SK-N-SH (cell line): Measurements from ENCODE around the gene CEP170B. TPM values are rescaled to one million over a fixed set of nuclear protein-coding genes. Genes with fewer than 3 reads are reported as not detected.

Source experiments
- CTCF ChIA-PET: fragments of 300-600, 350-600 bp; formaldehyde crosslinking; extraction: SDS; loops from one replicate; lab custom pipeline; 2021; lab: Yijun Ruan, JAX
- POLR2A ChIA-PET: fragments of 350-600 bp; sonication (Branson Sonifier 250); formaldehyde crosslinking; extraction: SDS; loops from one replicate; lab custom pipeline; 2020; ENCODE audit warnings: antibody characterized with exemption, inconsistent platforms; lab: Yijun Ruan, JAX
- DNase-seq: peaks from one replicate; pipeline ENCODE4 v3.0.0; 2012
- H2AFZ ChIP-seq: fragments of 200-600 bp; sonication (generic); 2 replicates; pipeline ENCODE4 v1.8.1; 2016; ENCODE audit warnings: antibody characterized with exemption, mild to moderate bottlenecking, low read depth
- H3F3A ChIP-seq: fragments of 200-600 bp; sonication (generic); replicated peaks from 2 replicates; pipeline ENCODE3; 2016; ENCODE audit warnings: antibody characterized with exemption, mild to moderate bottlenecking; ENCODE audit not compliant: insufficient read depth
- H3K27ac ChIP-seq, 2 experiments: fragments of 200-500 bp in 1 of 2; fragments of 200-600 bp in 1 of 2; sonication (Bioruptor generic) in 1 of 2; sonication (generic), shearing (Covaris generic) in 1 of 2; 2 replicates each; pipeline versions ENCODE4 v1.5.1 to v1.6.1; 2014 to 2016; ENCODE audit warnings: low read depth in 2 of 2, inconsistent platforms in 1 of 2, low read length in 1 of 2, mild to moderate bottlenecking in 1 of 2, mixed read lengths in 1 of 2
- H3K27me3 ChIP-seq: fragments of 200-600 bp; sonication (generic), shearing (Covaris generic); 2 replicates; pipeline ENCODE4 v1.6.1; 2016; ENCODE audit warnings: mixed run types; ENCODE audit not compliant: insufficient read depth
- H3K36me3 ChIP-seq, 2 experiments: fragments of 200-500 bp in 1 of 2; fragments of 200-600 bp in 1 of 2; sonication (Bioruptor generic) in 1 of 2; sonication (generic) in 1 of 2; replicated peaks in 1 of 2; 2 replicates each; pipeline versions ENCODE3 to v1.5.1; 2014 to 2016; ENCODE audit warnings: low read length in 1 of 2, mild to moderate bottlenecking in 1 of 2; ENCODE audit not compliant: insufficient read depth in 2 of 2, control insufficient read depth in 1 of 2
- H3K4me1 ChIP-seq, 2 experiments: fragments of 200-500 bp in 1 of 2; fragments of 200-600 bp in 1 of 2; sonication (Bioruptor generic) in 1 of 2; sonication (generic), shearing (Covaris generic) in 1 of 2; 2 replicates each; pipeline versions ENCODE4 v1.5.1 to v1.6.1; 2014 to 2016; ENCODE audit warnings: low read depth in 1 of 2, low read length in 1 of 2, mixed run types in 1 of 2; ENCODE audit not compliant: insufficient read depth in 2 of 2, control insufficient read depth in 1 of 2
- H3K4me2 ChIP-seq: fragments of 200-600 bp; sonication (generic), shearing (Covaris generic); 2 replicates; pipeline ENCODE4 v1.6.1; 2017; ENCODE audit warnings: mixed run types
- H3K4me3 ChIP-seq, 2 experiments: fragments of 200-500 bp in 1 of 2; fragments of 200-600 bp in 1 of 2; sonication (Bioruptor generic) in 1 of 2; sonication (generic), shearing (Covaris generic) in 1 of 2; 2 replicates each; pipeline versions ENCODE4 v1.5.1 to v1.8.1; 2014 to 2016; ENCODE audit warnings: low read depth in 2 of 2, inconsistent platforms in 1 of 2, low read length in 1 of 2, mild to moderate bottlenecking in 1 of 2, mixed read lengths in 1 of 2, moderate library complexity in 1 of 2
- H3K79me2 ChIP-seq: fragments of 200-600 bp; sonication (generic); 2 replicates; pipeline ENCODE4 v1.8.1; 2017; ENCODE audit warnings: mild to moderate bottlenecking; ENCODE audit not compliant: insufficient read depth
- H3K9ac ChIP-seq: fragments of 200-600 bp; sonication (generic); 2 replicates; pipeline ENCODE4 v1.6.1; 2017; ENCODE audit warnings: mixed run types
- H3K9me2 ChIP-seq: fragments of 200-600 bp; sonication (generic); 2 replicates; pipeline ENCODE4 v1.6.1; 2017; ENCODE audit warnings: mixed run types
- H3K9me3 ChIP-seq: fragments of 200-600 bp; sonication (generic); 2 replicates; pipeline ENCODE4 v1.6.1; 2017; ENCODE audit warnings: mixed run types, mild to moderate bottlenecking, moderate library complexity
- H4K20me1 ChIP-seq: fragments of 200-600 bp; sonication (generic); 2 replicates; pipeline ENCODE4 v1.6.1; 2017; ENCODE audit warnings: mild to moderate bottlenecking, mixed run types; ENCODE audit not compliant: insufficient read depth
- ELF1 ChIP-seq: IDR thresholded peaks from 2 replicates; pipeline ENCODE4 v1.4.0; 2012
- EP300 ChIP-seq, 2 experiments: IDR thresholded peaks; 2 replicates each; pipeline versions ENCODE4 v1.4.0 to v1.6.1; 2012; ENCODE audit warnings: borderline replicate concordance in 1 of 2, low read depth in 1 of 2, low read length in 1 of 2
- FOXJ3 ChIP-seq: sonication (generic); formaldehyde crosslinking; IDR thresholded peaks from 2 replicates; pipeline ENCODE4 v1.5.1; 2020; ENCODE audit warnings: mild to moderate bottlenecking, missing genetic modification reagents
- GABPA ChIP-seq: IDR thresholded peaks from 2 replicates; pipeline ENCODE4 v1.4.0; 2012; ENCODE audit warnings: low read depth, mild to moderate bottlenecking
- GATA2 ChIP-seq: sonication (generic); formaldehyde crosslinking; IDR thresholded peaks from 2 replicates; pipeline ENCODE4 v1.5.0; 2020; ENCODE audit warnings: mild to moderate bottlenecking, missing genetic modification reagents
- JUND ChIP-seq: IDR thresholded peaks from 2 replicates; pipeline ENCODE4 v1.4.0; 2012
- MEF2A ChIP-seq: IDR thresholded peaks from 2 replicates; pipeline ENCODE4 v1.4.0; 2012; ENCODE audit warnings: low read depth, borderline replicate concordance
- MXI1 ChIP-seq: IDR thresholded peaks from 2 replicates; pipeline ENCODE4 v1.6.1; 2012; ENCODE audit warnings: mild to moderate bottlenecking, low read depth, low read length, improper control_type of control experiment
- POLR2AphosphoS5 ChIP-seq: IDR thresholded peaks from 2 replicates; pipeline ENCODE4 v1.6.1; 2012; ENCODE audit warnings: low read depth, low read length
- REST ChIP-seq: IDR thresholded peaks from 2 replicates; pipeline ENCODE4 v1.6.1; 2012; ENCODE audit warnings: mild to moderate bottlenecking, low read depth, low read length, moderate library complexity
- RFX5 ChIP-seq: IDR thresholded peaks from 2 replicates; pipeline ENCODE4 v1.6.1; 2012; ENCODE audit warnings: mild to moderate bottlenecking, improper control_type of control experiment, low read length
- SMC3 ChIP-seq: IDR thresholded peaks from 2 replicates; pipeline ENCODE4 v1.6.1; 2012; ENCODE audit warnings: low read depth, low read length, improper control_type of control experiment
- TEAD4 ChIP-seq: IDR thresholded peaks from 2 replicates; pipeline ENCODE4 v1.4.0; 2012; ENCODE audit warnings: mild to moderate bottlenecking, borderline replicate concordance; ENCODE audit not compliant: insufficient read depth
- WGBS: methylation state at CpG from one replicate; pipeline ENCODE4 v1.1.6; 2017; ENCODE audit warnings: low lambda C conversion rate; 5-methylcytosine and 5-hydroxymethylcytosine counted together
- polyA plus RNA-seq, 3 experiments: library from polyadenylated mRNA; depleted of rRNA; stranded (reverse); fragments of >200 nt; gene quantifications; 2 replicates each; pipeline ENCODE4 v1.2.3, GENCODE V29; 2012
- TF ChIP-seq, protein P1 (sequence below): IDR thresholded peaks from 2 replicates; pipeline ENCODE4 v1.4.0; 2012; ENCODE audit warnings: low read depth, borderline replicate concordance
- TF ChIP-seq, protein P2 (sequence below): IDR thresholded peaks from 2 replicates; pipeline ENCODE4; 2012

Gene CEP170B
- polyA plus RNA-seq, 1 of the 3 experiments (the other 2 are of a cell fraction), result 11.0 TPM

DNA sequence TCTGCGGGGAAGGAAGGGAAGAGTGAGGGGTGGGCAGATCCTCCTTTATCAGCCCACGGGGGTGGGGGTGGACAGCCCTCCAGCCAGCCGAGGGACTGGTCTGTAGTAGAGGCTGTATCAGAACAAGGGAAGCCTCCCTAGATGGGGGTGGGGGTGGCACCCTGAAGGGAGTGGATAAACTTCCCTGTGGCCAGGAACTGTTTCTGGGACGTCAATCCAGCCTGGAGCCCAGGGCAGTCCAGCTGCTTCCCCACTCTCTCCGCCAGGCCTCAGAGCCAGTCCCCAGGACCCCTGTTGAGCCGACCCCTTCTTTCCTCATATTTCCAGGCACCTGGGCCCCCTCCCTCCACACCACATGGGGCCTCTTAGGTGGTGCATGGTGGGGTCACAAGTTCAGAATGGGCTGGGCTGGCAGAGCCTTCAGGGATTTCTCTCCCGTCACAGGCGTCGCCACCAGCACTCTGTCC lies 66.3 kb downstream of the CEP170B start:
- Histone ChIP-seq H3K4me3 (no peak overlapping the region), H3K9me2 (no peaks in the 10 kb centered on the region), H3K79me2 (no peaks in the 10 kb centered on the region), H3K9ac (no peak overlapping the region), H3K4me2 (no peak overlapping the region), H3K27ac (no peak overlapping the region), H3K36me3 (no peaks in the 10 kb centered on the region), H2AFZ (no peak overlapping the region), H3K27me3 (no peaks in the 10 kb centered on the region), H3K9me3 (no peaks in the 10 kb centered on the region), H3K4me1 (peaks cover 0 to 5% of the 10 kb centered on the region in 2 experiments; a peak in 1 of 4 replicates), H3F3A (no peaks in the 10 kb centered on the region), H4K20me1 (no peaks in the 10 kb centered on the region)
- DNase-seq, result no peak
- ChIA-PET CTCF (interaction anchor here (1.0 to 4.7 kb wide), 3 partner anchors 44 to 156 kb away, joined by 3 to 17 read pairs (median 3); no protein-coding TSS in a partner anchor), POLR2A (no interaction called here)
- TF ChIP-seq REST (no peak), EP300 (IDR thresholded peaks at IDR 0.05; ENCODE audit: borderline replicate concordance in 1 of 2, low read depth in 1 of 2, low read length in 1 of 2) (no peak), MXI1 (no peak)
- TF ChIP-seq, protein P1, sequence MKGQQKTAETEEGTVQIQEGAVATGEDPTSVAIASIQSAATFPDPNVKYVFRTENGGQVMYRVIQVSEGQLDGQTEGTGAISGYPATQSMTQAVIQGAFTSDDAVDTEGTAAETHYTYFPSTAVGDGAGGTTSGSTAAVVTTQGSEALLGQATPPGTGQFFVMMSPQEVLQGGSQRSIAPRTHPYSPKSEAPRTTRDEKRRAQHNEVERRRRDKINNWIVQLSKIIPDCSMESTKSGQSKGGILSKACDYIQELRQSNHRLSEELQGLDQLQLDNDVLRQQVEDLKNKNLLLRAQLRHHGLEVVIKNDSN, result no peak
- 96% methylated on average over 6 of the region's 9 CpGs for WGBS

DNA sequence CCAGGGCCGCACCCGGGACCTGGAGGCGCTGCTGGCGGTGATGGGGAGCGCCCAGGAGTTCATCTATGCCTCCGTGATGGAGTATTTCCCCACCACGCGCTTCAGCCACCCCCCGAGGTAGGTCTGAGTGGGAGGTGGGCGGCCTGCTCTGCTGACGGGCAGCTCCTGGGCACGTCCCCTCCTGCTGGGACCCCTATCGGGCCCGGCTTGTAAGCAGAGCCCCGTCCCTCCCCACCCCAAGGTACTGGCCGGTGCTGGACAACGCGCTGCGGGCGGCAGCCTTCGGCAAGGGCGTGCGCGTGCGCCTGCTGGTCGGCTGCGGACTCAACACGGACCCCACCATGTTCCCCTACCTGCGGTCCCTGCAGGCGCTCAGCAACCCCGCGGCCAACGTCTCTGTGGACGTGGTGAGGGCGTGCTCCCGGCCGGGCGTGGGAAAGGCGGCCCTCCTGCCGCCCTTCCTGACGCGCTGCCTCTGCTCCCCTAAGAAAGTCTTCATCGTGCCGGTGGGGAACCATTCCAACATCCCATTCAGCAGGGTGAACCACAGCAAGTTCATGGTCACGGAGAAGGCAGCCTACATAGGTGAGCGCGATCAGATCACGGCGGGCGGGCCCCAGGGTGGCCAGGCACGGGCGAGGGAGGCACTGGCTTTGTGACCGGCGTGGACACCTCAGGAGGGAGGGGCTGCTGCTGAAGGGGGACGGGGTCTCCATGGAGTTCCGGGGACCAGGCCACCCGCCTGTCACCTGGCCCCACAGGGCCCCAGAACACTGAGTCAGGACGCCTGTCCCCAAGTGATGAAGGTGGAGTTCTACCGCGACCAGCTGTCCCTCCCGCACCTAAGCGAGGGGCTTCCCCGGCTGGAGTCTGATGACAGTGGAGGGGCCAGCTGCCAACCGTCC lies 67.0 kb downstream of the CEP170B start:
- H3F3A ChIP-seq, result no peaks in the 10 kb centered on the region

More for the DNA sequence above, 67.0 kb downstream of the CEP170B start:
- Histone ChIP-seq H3K4me1 (peaks cover 0 to 5% of the 10 kb centered on the region in 2 experiments; a peak in 1 of 4 replicates), H3K36me3 (no peaks in the 10 kb centered on the region), H3K4me3 (peak overlapping the region in 1 of 2 experiments; percentile 62; a peak in 1 of 4 replicates), H3K9ac (no peak overlapping the region), H4K20me1 (no peaks in the 10 kb centered on the region), H3K27ac (no peak overlapping the region), H3K27me3 (no peaks in the 10 kb centered on the region), H2AFZ (no peak overlapping the region), H3K4me2 (peak overlapping the region; percentile 81), H3K79me2 (no peaks in the 10 kb centered on the region), H3K9me3 (no peaks in the 10 kb centered on the region), H3K9me2 (no peaks in the 10 kb centered on the region)
- POLR2A ChIA-PET, result no interaction called here
- no peak for DNase-seq
- WGBS, result 90% methylated on average over 24 of the region's 64 CpGs
- CTCF ChIA-PET, result interaction anchor here (0.6 to 4.7 kb wide), 4 partner anchors 36 to 113 kb away, joined by 3 to 17 read pairs (median 6); partner anchors contain the start of gene CDCA4
- TF ChIP-seq GATA2 (CRISPR knock-in tag) (no peak), TEAD4 (no peak), RFX5 (no peak), ELF1 (no peak), GABPA (no peak), MXI1 (no peak), JUND (no peak), FOXJ3 (CRISPR knock-in tag) (no peak), POLR2AphosphoS5 (no peak), SMC3 (no peak), MEF2A (no peak)
- TF ChIP-seq, protein P2, sequence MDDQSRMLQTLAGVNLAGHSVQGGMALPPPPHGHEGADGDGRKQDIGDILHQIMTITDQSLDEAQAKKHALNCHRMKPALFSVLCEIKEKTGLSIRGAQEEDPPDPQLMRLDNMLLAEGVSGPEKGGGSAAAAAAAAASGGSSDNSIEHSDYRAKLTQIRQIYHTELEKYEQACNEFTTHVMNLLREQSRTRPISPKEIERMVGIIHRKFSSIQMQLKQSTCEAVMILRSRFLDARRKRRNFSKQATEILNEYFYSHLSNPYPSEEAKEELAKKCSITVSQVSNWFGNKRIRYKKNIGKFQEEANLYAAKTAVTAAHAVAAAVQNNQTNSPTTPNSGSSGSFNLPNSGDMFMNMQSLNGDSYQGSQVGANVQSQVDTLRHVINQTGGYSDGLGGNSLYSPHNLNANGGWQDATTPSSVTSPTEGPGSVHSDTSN, result no peak
